Hepatocyte (in vitro differentiated cells): ENCODE results near the gene SPATA31C2.

Experiments
- EZH2 ChIP-seq: fragments of 200-600 bp; sonication (generic); IDR thresholded peaks from 2 replicates; pipeline ENCODE4 v1.6.1; 2016; ENCODE audit warnings: antibody characterized with exemption, mild to moderate bottlenecking, borderline replicate concordance
- TF ChIP-seq, protein P1 (sequence below): fragments of 200-600 bp; sonication (generic); IDR thresholded peaks from 2 replicates; pipeline ENCODE4 v1.5.1; 2016; ENCODE audit warnings: antibody characterized with exemption, mild to moderate bottlenecking; ENCODE audit not compliant: poor library complexity

DNA sequence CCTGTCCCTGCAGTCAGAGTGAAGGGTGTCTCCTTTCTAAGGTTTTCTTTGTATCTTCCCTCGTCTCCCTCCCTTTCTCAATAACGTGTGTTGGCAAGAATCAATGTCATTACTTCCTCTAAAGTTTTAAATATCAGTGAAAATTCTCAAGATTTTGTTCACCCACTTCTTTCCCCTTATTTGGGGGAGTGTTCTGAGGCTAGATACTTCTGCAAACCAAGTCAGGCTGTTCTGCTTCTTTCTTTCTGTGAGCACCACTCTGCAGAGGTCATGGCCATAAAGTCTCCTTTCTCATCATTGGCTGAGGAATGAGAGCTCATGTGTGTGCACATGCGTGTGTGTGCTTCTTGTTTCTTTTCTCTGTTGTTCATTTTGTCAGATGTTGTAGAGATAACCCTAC lies 26.6 kb upstream of the SPATA31C2 start:
- TF ChIP-seq, protein P1, sequence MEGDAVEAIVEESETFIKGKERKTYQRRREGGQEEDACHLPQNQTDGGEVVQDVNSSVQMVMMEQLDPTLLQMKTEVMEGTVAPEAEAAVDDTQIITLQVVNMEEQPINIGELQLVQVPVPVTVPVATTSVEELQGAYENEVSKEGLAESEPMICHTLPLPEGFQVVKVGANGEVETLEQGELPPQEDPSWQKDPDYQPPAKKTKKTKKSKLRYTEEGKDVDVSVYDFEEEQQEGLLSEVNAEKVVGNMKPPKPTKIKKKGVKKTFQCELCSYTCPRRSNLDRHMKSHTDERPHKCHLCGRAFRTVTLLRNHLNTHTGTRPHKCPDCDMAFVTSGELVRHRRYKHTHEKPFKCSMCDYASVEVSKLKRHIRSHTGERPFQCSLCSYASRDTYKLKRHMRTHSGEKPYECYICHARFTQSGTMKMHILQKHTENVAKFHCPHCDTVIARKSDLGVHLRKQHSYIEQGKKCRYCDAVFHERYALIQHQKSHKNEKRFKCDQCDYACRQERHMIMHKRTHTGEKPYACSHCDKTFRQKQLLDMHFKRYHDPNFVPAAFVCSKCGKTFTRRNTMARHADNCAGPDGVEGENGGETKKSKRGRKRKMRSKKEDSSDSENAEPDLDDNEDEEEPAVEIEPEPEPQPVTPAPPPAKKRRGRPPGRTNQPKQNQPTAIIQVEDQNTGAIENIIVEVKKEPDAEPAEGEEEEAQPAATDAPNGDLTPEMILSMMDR: no peak
- TF ChIP-seq EZH2: no peak
